Measurements from ENCODE around the gene GPC3.
A peak's percentile ranks its signal among the peaks of the same experiment; 100 is the strongest.

Gene GPC3

GRCh38 chrX:133943507-133943906 is 41.9 kb downstream of the GPC3 start:
- Histone ChIP-seq H3K9me3 (ENCODE audit: control insufficient read depth, insufficient read depth, low read depth, low read length) (no peaks in the 10 kb centered on the region), H3K27ac (ENCODE audit: extremely low read depth, low read depth, low read length) (no peak overlapping the region), H3K36me3 (ENCODE audit: control insufficient read depth in 2 of 2, insufficient read depth in 1 of 2, low read length in 2 of 2) (no peaks in the 10 kb centered on the region; a peak in 1 of 3 replicates), H3K4me3 (ENCODE audit: low read depth, low read length) (no peak overlapping the region), H3K4me1 (ENCODE audit: control insufficient read depth, insufficient read depth, low read length) (no peaks in the 10 kb centered on the region)
- ChIA-PET CTCF (interaction anchor here (1.4 kb wide), 1 partner anchor 77 kb away, joined by 4 read pairs; no protein-coding TSS in a partner anchor), POLR2A (no interaction called here)
- TF ChIP-seq ZNF571 (tag by site-specific recombination; IDR thresholded peaks at IDR 0.05) (no peak), ZNF221 (tag by site-specific recombination; IDR thresholded peaks at IDR 0.05; ENCODE audit: borderline replicate concordance) (no peak), ZNF791 (tag by site-specific recombination; IDR thresholded peaks at IDR 0.05) (no peak), ZNF473 (tag by site-specific recombination; IDR thresholded peaks at IDR 0.05) (no peak), BCL6B (tag by site-specific recombination; IDR thresholded peaks at IDR 0.05) (no peak)

DNA sequence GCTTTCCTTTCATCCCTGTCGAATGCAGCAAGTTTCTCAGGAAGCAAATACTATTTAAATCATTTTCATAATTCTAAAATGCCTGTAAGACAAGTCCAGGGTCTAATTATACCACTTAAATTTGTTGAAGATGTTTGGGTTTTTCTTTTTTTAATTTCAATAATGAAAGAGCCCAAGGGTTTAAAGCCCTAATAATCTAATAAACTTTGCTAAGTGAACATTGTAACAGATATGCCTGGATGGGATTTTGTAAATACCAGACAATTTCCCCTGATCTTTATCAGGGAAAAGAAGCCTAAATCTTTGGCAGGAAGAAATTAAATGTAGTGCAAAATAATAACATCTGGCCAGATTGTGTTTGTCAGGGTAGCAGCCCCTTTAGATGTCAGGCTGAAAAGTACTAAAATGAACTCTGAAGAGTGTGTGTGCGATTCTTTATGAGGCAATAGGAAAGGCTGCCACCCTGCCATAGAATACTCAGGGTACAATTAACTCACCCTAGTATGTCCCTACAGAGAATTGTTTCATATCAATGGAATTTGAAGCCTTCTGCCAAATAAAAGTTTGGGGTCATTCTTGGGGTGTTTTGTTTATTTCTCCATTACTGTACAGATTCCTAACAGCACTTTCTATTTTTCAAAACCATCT is 45.6 kb downstream of the GPC3 start:
- POLR2A ChIA-PET: no interaction called here
- Histone ChIP-seq H3K4me3 (ENCODE audit: low read depth, low read length) (no peak overlapping the region), H3K9me3 (ENCODE audit: control insufficient read depth, insufficient read depth, low read depth, low read length) (no peaks in the 10 kb centered on the region), H3K36me3 (ENCODE audit: control insufficient read depth in 2 of 2, insufficient read depth in 1 of 2, low read length in 2 of 2) (no peaks in the 10 kb centered on the region; a peak in 1 of 3 replicates), H3K4me1 (ENCODE audit: control insufficient read depth, insufficient read depth, low read length) (no peaks in the 10 kb centered on the region; the same call in 1 of the 2 replicates), H3K27ac (ENCODE audit: extremely low read depth, low read depth, low read length) (no peak overlapping the region)
- CTCF ChIA-PET: interaction anchor here (1.1 kb wide), 1 partner anchor 103 kb away, joined by 3 read pairs; no protein-coding TSS in a partner anchor
- TF ChIP-seq ZNF26 (tag by site-specific recombination; IDR thresholded peaks at IDR 0.05): no peak
- TF ChIP-seq PRDM6 (tag by site-specific recombination; IDR thresholded peaks at IDR 0.05): peak; percentile 69
- no peak for TF ChIP-seq ZNF48 (tag by site-specific recombination; IDR thresholded peaks at IDR 0.05)
- TF ChIP-seq ZNF202 (tag by site-specific recombination; IDR thresholded peaks at IDR 0.05; ENCODE audit: borderline replicate concordance): no peak
- TF ChIP-seq OSR2 (tag by site-specific recombination; IDR thresholded peaks at IDR 0.05): peak; percentile 57; the same call in 1 of the 2 replicates
- TF ChIP-seq SP7 (tag by site-specific recombination; IDR thresholded peaks at IDR 0.05): no peak
- peak; percentile 25; the same call in 1 of the 2 replicates for TF ChIP-seq ZBTB44 (tag by site-specific recombination; IDR thresholded peaks at IDR 0.05)
- TF ChIP-seq, protein P1, sequence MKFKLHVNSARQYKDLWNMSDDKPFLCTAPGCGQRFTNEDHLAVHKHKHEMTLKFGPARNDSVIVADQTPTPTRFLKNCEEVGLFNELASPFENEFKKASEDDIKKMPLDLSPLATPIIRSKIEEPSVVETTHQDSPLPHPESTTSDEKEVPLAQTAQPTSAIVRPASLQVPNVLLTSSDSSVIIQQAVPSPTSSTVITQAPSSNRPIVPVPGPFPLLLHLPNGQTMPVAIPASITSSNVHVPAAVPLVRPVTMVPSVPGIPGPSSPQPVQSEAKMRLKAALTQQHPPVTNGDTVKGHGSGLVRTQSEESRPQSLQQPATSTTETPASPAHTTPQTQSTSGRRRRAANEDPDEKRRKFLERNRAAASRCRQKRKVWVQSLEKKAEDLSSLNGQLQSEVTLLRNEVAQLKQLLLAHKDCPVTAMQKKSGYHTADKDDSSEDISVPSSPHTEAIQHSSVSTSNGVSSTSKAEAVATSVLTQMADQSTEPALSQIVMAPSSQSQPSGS (tag by site-specific recombination; IDR thresholded peaks at IDR 0.05; ENCODE audit: low read depth): no peak
- TF ChIP-seq ZNF626 (tag by site-specific recombination; IDR thresholded peaks at IDR 0.05): no peak
- TF ChIP-seq ZNF658 (tag by site-specific recombination; IDR thresholded peaks at IDR 0.05): no peak

All from HEK293 (cell line).